ENCODE measurements around the gene MRPS2.

MRPS2 gene

GRCh38 chr9:135480940-135481310 lies 19.6 kb upstream of the MRPS2 start:
- DNase-seq, result no peak

GRCh38 chr9:135482015-135482754 lies 18.3 kb upstream of the MRPS2 start:
- DNase-seq, result no peak

- DNase-seq, result no peak
These were observed 15.8 kb upstream of the MRPS2 start for GRCh38 chr9:135484460-135485277.

- no peak for DNase-seq
These were observed 15.1 kb upstream of the MRPS2 start for GRCh38 chr9:135485385-135485784.

- DNase-seq, result no peak
These were observed 14.7 kb upstream of the MRPS2 start for GRCh38 chr9:135485832-135486231.

- no peak for DNase-seq
These were observed 14.0 kb upstream of the MRPS2 start for GRCh38 chr9:135486267-135487065.

GRCh38 chr9:135487281-135488012 lies 13.0 kb upstream of the MRPS2 start:
- no peak for DNase-seq

- DNase-seq, result no peak
These were observed 12.5 kb upstream of the MRPS2 start for GRCh38 chr9:135488013-135488330.

GRCh38 chr9:135488527-135488926 lies 12.0 kb upstream of the MRPS2 start:
- no peak for DNase-seq

- DNase-seq, result no peak
These were observed 11.1 kb upstream of the MRPS2 start for GRCh38 chr9:135489188-135489906.

GRCh38 chr9:135490166-135490870 lies 10.2 kb upstream of the MRPS2 start:
- DNase-seq, result no peak

GRCh38 chr9:135490980-135491464 lies 9.5 kb upstream of the MRPS2 start:
- DNase-seq, result no peak

GRCh38 chr9:135491764-135492163 lies 8.7 kb upstream of the MRPS2 start:
- no peak for DNase-seq

GRCh38 chr9:135492886-135493669 lies 7.4 kb upstream of the MRPS2 start:
- no peak for DNase-seq

- no peak for DNase-seq
These were observed 5.5 kb upstream of the MRPS2 start for GRCh38 chr9:135494791-135495559.

GRCh38 chr9:135498381-135499126 lies 1.9 kb upstream of the MRPS2 start:
- no peak for DNase-seq

- DNase-seq, result peak; percentile 82
These were observed 984 bp upstream of the MRPS2 start for GRCh38 chr9:135499326-135500070.

GRCh38 chr9:135500071-135500524 lies 384 bp upstream of the MRPS2 start:
- DNase-seq, result peak; percentile 22
